ENCODE data around the gene FAAH2. TPM values are rescaled to one million over a fixed set of nuclear protein-coding genes. Genes with fewer than 3 reads are reported as not detected.
"Not testable (repeated sequence)": the region's sequence is repeated elsewhere in the genome, so short reads cannot be mapped to it uniquely, and the experiment has no call there.

FAAH2 gene
- total RNA-seq, 4 donors from 2014 or later = 0.85 to 4.8 TPM; not detected in 2

DNA sequence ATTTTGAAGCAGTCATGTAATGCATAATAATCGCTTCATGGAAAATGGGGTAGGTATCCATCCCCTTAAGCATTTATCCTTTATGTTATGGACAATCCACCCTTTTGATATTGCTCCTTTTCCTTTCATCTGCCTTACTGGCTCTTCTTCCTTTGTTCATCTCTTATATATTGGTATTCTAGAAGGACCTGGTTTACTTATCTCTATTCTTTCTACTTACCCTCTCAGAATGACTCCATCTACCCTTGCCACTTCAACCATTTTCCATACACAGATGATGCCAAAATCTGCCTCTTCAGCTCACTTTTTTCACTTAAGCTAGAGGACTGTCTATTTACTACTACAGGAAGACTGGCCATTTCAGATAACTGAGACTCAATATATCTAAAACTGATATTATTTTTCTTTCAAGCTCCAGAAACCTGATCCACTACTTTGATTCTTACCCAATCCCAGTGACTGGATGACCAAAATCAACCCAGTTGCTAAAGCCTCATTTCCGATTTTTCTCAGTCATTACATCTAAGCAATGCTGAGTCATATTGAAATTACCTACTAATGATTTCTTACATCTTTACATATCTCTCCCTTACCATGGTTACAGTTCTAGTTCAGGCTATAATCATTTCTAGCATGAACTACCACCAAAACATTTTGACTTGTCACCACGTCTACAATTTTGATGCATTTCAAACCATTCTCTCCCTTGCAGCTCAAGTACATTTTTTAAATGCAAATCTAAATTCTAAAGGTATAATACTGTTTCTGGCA is 93.7 kb downstream of the FAAH2 start:
- intact Hi-C loops (cut with DNase I; ENCODE audit: low total_unique reads) = no loop called here
- no peak overlapping the region for H3K4me3 ChIP-seq
- no peaks in the 10 kb centered on the region for H3K36me3 ChIP-seq
- no peak overlapping the region for H3K27ac ChIP-seq
- H3K4me1 ChIP-seq = no peaks in the 10 kb centered on the region
- DNase-seq = no peak
- no peaks in the 10 kb centered on the region for H3K27me3 ChIP-seq
- TF ChIP-seq POLR2A (IDR thresholded peaks at IDR 0.05) = no peak
- TF ChIP-seq, protein P1, sequence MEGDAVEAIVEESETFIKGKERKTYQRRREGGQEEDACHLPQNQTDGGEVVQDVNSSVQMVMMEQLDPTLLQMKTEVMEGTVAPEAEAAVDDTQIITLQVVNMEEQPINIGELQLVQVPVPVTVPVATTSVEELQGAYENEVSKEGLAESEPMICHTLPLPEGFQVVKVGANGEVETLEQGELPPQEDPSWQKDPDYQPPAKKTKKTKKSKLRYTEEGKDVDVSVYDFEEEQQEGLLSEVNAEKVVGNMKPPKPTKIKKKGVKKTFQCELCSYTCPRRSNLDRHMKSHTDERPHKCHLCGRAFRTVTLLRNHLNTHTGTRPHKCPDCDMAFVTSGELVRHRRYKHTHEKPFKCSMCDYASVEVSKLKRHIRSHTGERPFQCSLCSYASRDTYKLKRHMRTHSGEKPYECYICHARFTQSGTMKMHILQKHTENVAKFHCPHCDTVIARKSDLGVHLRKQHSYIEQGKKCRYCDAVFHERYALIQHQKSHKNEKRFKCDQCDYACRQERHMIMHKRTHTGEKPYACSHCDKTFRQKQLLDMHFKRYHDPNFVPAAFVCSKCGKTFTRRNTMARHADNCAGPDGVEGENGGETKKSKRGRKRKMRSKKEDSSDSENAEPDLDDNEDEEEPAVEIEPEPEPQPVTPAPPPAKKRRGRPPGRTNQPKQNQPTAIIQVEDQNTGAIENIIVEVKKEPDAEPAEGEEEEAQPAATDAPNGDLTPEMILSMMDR (IDR thresholded peaks at IDR 0.05) = no peak
- H3K9me3 ChIP-seq = no peaks in the 10 kb centered on the region

DNA sequence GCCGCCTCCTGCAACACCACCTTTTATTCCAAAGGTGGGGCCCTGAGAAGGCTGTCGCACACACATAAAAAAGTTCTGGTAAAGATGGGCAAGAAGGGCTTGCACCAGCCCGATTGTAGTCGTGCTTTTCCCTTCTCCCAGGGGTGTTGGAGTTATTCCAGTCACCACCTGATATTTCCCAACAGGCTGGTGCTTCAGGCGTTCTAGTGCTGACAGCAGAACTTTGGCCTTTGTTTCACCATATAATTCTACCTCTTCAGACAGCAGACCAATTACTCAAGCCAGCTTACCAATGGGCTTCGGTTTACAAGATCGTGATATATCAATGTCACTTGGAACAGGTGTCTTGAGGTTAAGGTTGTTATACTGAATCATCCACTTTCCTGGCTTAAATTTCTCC is 107.7 kb downstream of the FAAH2 start:
- H3K27ac ChIP-seq; H3K9me3 ChIP-seq; DNase-seq; H3K36me3 ChIP-seq; H3K27me3 ChIP-seq; H3K4me3 ChIP-seq; intact Hi-C loops (cut with DNase I; ENCODE audit: low total_unique reads); H3K4me1 ChIP-seq: not testable (repeated sequence)

DNA sequence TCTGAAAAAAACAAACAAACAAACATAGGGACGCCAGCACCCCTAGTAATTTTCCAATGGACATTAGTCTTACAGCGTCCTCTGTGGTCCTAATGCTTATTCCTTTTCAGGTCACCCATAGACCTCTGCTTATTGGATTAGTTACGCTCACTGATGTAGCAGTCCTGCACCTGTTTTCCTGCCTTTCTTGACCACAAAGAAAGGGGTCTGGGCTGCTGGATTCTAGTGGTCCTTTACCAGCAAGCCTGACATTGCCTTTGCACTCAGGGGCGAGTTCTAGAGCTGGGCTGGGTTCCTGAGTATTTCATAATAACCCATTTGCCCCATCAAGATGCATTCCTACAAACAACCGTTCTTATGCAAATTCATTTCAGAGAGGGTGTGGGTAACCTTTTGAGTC is 116.7 kb downstream of the FAAH2 start:
- DNase-seq; H3K4me3 ChIP-seq; H3K9me3 ChIP-seq; H3K27ac ChIP-seq; H3K36me3 ChIP-seq; intact Hi-C loops (cut with DNase I; ENCODE audit: low total_unique reads); H3K4me1 ChIP-seq; H3K27me3 ChIP-seq: not testable (repeated sequence)

DNA sequence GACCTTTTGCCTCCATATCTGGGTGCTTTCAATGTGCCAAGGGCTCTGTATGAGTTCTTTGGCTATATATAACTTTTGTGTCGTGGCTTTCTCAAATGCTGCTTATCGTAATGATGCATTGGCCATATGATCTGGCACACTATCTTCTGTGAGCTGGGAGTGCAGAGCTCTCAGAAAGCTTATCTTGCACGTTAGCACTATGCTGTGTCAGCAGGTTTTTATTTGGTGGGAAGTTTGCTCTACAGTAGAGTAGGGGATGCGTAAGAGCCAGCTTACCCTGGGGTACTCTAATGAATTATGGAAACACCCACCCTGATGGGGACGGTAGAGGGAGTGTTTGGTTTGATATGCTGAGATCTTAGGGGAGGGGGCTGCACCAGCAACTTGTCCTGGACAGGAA is 119.6 kb downstream of the FAAH2 start:
- no peaks in the 10 kb centered on the region for H3K4me1 ChIP-seq
- DNase-seq = no peak
- no peak overlapping the region for H3K27ac ChIP-seq
- intact Hi-C loops (cut with DNase I; ENCODE audit: low total_unique reads) = no loop called here
- TF ChIP-seq, protein P1 (IDR thresholded peaks at IDR 0.05) = no peak
- TF ChIP-seq POLR2A (IDR thresholded peaks at IDR 0.05) = no peak
- H3K27me3 ChIP-seq = no peaks in the 10 kb centered on the region
- no peaks in the 10 kb centered on the region for H3K36me3 ChIP-seq
- no peak overlapping the region for H3K4me3 ChIP-seq
- H3K9me3 ChIP-seq = peaks cover 0 to 5% of the 10 kb centered on the region in 2 donors

DNA sequence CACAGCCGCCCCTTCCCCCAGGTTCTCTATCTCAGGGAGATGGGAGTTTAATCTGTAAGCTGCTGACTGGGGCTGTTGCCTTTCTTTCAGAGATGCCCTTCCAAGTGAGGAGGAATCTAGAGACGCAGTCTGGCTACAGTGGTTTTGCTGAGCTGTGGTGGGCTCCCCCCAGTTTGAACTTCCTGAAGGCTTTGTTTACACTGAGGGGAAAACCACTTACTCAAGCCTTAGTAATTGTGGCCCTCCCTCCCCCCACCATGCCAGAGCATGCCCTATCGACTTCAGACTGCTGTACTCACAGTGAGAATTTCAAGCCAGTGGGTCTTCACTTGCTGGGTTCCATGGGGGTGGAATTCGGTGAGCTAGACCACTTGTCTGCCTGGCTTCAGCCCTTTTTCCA is 131.3 kb downstream of the FAAH2 start:
- intact Hi-C loops (cut with DNase I; ENCODE audit: low total_unique reads) = no loop called here
- Histone ChIP-seq H3K4me3 (no peak overlapping the region), H3K9me3 (no peaks in the 10 kb centered on the region), H3K27ac (no peak overlapping the region), H3K27me3 (no peaks in the 10 kb centered on the region), H3K4me1 (no peaks in the 10 kb centered on the region), H3K36me3 (no peaks in the 10 kb centered on the region)
- DNase-seq = no peak
- TF ChIP-seq POLR2A (IDR thresholded peaks at IDR 0.05) = no peak
- TF ChIP-seq, protein P1 (IDR thresholded peaks at IDR 0.05) = no peak

DNA sequence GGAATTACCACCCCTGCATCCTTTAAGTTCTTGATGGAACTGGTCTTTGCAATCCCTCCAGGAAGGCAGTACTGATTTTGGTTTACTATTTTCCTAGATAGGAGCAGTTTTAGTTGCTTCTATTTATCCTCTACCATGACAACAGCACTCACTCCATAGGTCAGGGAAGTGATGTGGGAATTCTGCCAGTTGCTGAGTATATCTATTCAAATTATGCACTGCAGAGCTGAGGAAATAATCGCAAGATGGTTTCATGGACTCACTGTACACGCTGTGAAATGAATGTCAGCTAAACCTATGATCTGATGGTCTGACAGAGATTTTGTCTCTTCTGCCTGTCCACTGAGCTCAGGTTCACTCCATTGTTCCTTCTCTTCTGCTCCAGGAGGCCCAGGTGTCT is 135.8 kb downstream of the FAAH2 start:
- Histone ChIP-seq H3K27me3 (no peaks in the 10 kb centered on the region), H3K36me3 (no peaks in the 10 kb centered on the region)
- intact Hi-C loops (cut with DNase I; ENCODE audit: low total_unique reads) = no loop called here

More for the DNA sequence above, 135.8 kb downstream of the FAAH2 start:
- no peak for DNase-seq
- H3K27ac ChIP-seq = no peak overlapping the region
- no peaks in the 10 kb centered on the region for H3K4me1 ChIP-seq
- TF ChIP-seq, protein P1 (IDR thresholded peaks at IDR 0.05) = no peak
- TF ChIP-seq POLR2A (IDR thresholded peaks at IDR 0.05) = no peak
- H3K4me3 ChIP-seq = no peak overlapping the region
- no peaks in the 10 kb centered on the region for H3K9me3 ChIP-seq

Measured in uterus (tissue), 4 donors.